Measurements from ENCODE around the gene SLC39A11. TPM values are rescaled to one million over a fixed set of nuclear protein-coding genes. Genes with fewer than 3 reads are reported as not detected.

Gene SLC39A11
- total RNA-seq, 1 experiment from 2014 or later: 46.4 TPM

GRCh38 chr17:73121506-73121905 lies 29.0 kb upstream of the SLC39A11 start:
- CTCF ChIA-PET: no interaction called here
- no peaks in the 10 kb centered on the region for H4K20me1 ChIP-seq (ENCODE audit: insufficient read depth)
- no peaks in the 10 kb centered on the region for H3K27me3 ChIP-seq (ENCODE audit: insufficient read depth, low read length)
- H3K9me3 ChIP-seq (ENCODE audit: control insufficient read depth in 1 of 2, insufficient read depth in 1 of 2, low read depth in 1 of 2, low read length in 2 of 2): no peaks in the 10 kb centered on the region
- no peak overlapping the region for H3K4me3 ChIP-seq (replicated peaks in 1 of 2; ENCODE audit: low read depth in 1 of 2, low read length in 2 of 2)
- H3K36me3 ChIP-seq (ENCODE audit: control insufficient read depth in 1 of 2, insufficient read depth in 2 of 2, low read length in 2 of 2): no peaks in the 10 kb centered on the region
- BruUV-seq (replicated peaks): no TSS peak
- DNase-seq (ENCODE audit: low read depth, low spot score): no peak
- ATAC-seq: no peak
- no peaks in the 10 kb centered on the region for H3K79me2 ChIP-seq (ENCODE audit: insufficient read depth, low read length)
- no peaks in the 10 kb centered on the region for H3K9me2 ChIP-seq (ENCODE audit: insufficient read depth)
- no peak overlapping the region for H3K9ac ChIP-seq (ENCODE audit: low read length)
- H2AFZ ChIP-seq (ENCODE audit: low read depth, low read length, poor library complexity, severe bottlenecking): no peak overlapping the region
- no peak overlapping the region for H3K4me2 ChIP-seq (ENCODE audit: low read length)
- TF ChIP-seq ZFX (IDR thresholded peaks at IDR 0.05): no peak
- TF ChIP-seq SIN3A (IDR thresholded peaks at IDR 0.05; ENCODE audit: low read depth): no peak
- no peak for TF ChIP-seq ELF1 (IDR thresholded peaks at IDR 0.05; ENCODE audit: borderline replicate concordance, low read depth)
- no peak for TF ChIP-seq CBX3 (IDR thresholded peaks at IDR 0.05; ENCODE audit: low read depth)
- no peak for TF ChIP-seq SRF (IDR thresholded peaks at IDR 0.05; ENCODE audit: low read depth)
- no peak for TF ChIP-seq FOSL1 (IDR thresholded peaks at IDR 0.05; ENCODE audit: low read depth)
- no peak for TF ChIP-seq EGR1 (IDR thresholded peaks at IDR 0.05; ENCODE audit: low read depth)
- TF ChIP-seq SP1 (IDR thresholded peaks at IDR 0.05; ENCODE audit: low read depth): no peak
- no peak for TF ChIP-seq YY1 (IDR thresholded peaks at IDR 0.05; ENCODE audit: extremely low read depth, insufficient replicate concordance, low read depth, low read length)
- TF ChIP-seq TCF7L2 (IDR thresholded peaks at IDR 0.05; ENCODE audit: borderline replicate concordance, extremely low read depth, insufficient read depth, insufficient read length): no peak
- POLR2A ChIA-PET: no interaction called here
- RAD21 ChIA-PET (ENCODE audit: low non-redundant PET in 1 of 2, low total read pairs in 2 of 2, uncharacterized antibody in 2 of 2, unreplicated experiment in 2 of 2): no interaction called here
- no peaks in the 10 kb centered on the region for H3K4me1 ChIP-seq (ENCODE audit: control insufficient read depth in 1 of 2, insufficient read depth in 2 of 2, low read length in 2 of 2)
- intact Hi-C loops (cut with micrococcal nuclease): no loop called here
- no peak overlapping the region for H3K27ac ChIP-seq (ENCODE audit: low read depth, low read length)

- DNase-seq (ENCODE audit: low read depth, low spot score) (no peak), ATAC-seq (no peak)
- Histone ChIP-seq H3K79me2 (ENCODE audit: insufficient read depth, low read length) (no peaks in the 10 kb centered on the region), H3K4me3 (replicated peaks in 1 of 2; ENCODE audit: low read depth in 1 of 2, low read length in 2 of 2) (no peak overlapping the region), H3K4me1 (ENCODE audit: control insufficient read depth in 1 of 2, insufficient read depth in 2 of 2, low read length in 2 of 2) (no peaks in the 10 kb centered on the region), H2AFZ (ENCODE audit: low read depth, low read length, poor library complexity, severe bottlenecking) (no peak overlapping the region), H3K27me3 (ENCODE audit: insufficient read depth, low read length) (no peaks in the 10 kb centered on the region), H3K36me3 (ENCODE audit: control insufficient read depth in 1 of 2, insufficient read depth in 2 of 2, low read length in 2 of 2) (no peaks in the 10 kb centered on the region), H3K9ac (ENCODE audit: low read length) (no peak overlapping the region), H3K9me2 (ENCODE audit: insufficient read depth) (no peaks in the 10 kb centered on the region), H3K4me2 (ENCODE audit: low read length) (no peak overlapping the region), H3K9me3 (ENCODE audit: control insufficient read depth in 1 of 2, insufficient read depth in 1 of 2, low read depth in 1 of 2, low read length in 2 of 2) (no peaks in the 10 kb centered on the region), H4K20me1 (ENCODE audit: insufficient read depth) (no peaks in the 10 kb centered on the region), H3K27ac (ENCODE audit: low read depth, low read length) (no peak overlapping the region)
- POLR2A ChIA-PET: no interaction called here
- intact Hi-C loops (cut with micrococcal nuclease): no loop called here
- no TSS peak for BruUV-seq (replicated peaks)
- RAD21 ChIA-PET (ENCODE audit: low non-redundant PET in 1 of 2, low total read pairs in 2 of 2, uncharacterized antibody in 2 of 2, unreplicated experiment in 2 of 2): no interaction called here
- CTCF ChIA-PET: no interaction called here
- TF ChIP-seq CTCF (IDR thresholded peaks at IDR 0.05 in 2 of 3, conservative IDR thresholded peaks at IDR 0.05 in 1 of 3; ENCODE audit: borderline replicate concordance in 1 of 3, insufficient read depth in 1 of 3, low read depth in 2 of 3, low read length in 2 of 3) (no peak), EGR1 (IDR thresholded peaks at IDR 0.05; ENCODE audit: low read depth) (no peak), POLR2AphosphoS5 (IDR thresholded peaks at IDR 0.05; ENCODE audit: low read depth, low read length) (no peak), REST (IDR thresholded peaks at IDR 0.05; ENCODE audit: low read depth) (no peak), YY1 (IDR thresholded peaks at IDR 0.05; ENCODE audit: extremely low read depth, insufficient replicate concordance, low read depth, low read length) (no peak), SP1 (IDR thresholded peaks at IDR 0.05; ENCODE audit: low read depth) (no peak), EZH2phosphoT487 (IDR thresholded peaks at IDR 0.05; ENCODE audit: borderline replicate concordance) (no peak), ZFX (IDR thresholded peaks at IDR 0.05) (no peak), POLR2A (IDR thresholded peaks at IDR 0.05; ENCODE audit: borderline replicate concordance, extremely low read depth, insufficient read depth, insufficient read length) (no peak)
- TF ChIP-seq, protein P1, sequence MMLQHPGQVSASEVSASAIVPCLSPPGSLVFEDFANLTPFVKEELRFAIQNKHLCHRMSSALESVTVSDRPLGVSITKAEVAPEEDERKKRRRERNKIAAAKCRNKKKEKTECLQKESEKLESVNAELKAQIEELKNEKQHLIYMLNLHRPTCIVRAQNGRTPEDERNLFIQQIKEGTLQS (IDR thresholded peaks at IDR 0.05): no peak
- TF ChIP-seq, protein P2, sequence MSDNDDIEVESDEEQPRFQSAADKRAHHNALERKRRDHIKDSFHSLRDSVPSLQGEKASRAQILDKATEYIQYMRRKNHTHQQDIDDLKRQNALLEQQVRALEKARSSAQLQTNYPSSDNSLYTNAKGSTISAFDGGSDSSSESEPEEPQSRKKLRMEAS (IDR thresholded peaks at IDR 0.05): no peak
These were observed 27.1 kb upstream of the SLC39A11 start for GRCh38 chr17:73119631-73120030.
